Mammary epithelial cell (primary cell): ENCODE measurements around the gene KIF6.

Experiments
- EZH2 ChIP-seq: IDR thresholded peaks from 2 replicates; pipeline ENCODE4 v1.6.1; 2012; ENCODE audit warnings: low read length, inconsistent platforms, borderline replicate concordance
- TF ChIP-seq, protein P1 (sequence below), 2 donors: IDR thresholded peaks in 1 of 2; conservative IDR thresholded peaks in 1 of 2; 2 replicates each; pipeline ENCODE4 v1.5.1; 2011 to 2012; ENCODE audit warnings: inconsistent platforms in 2 of 2, low read length in 2 of 2, mild to moderate bottlenecking in 2 of 2, control low read depth in 1 of 2, low read depth in 1 of 2; ENCODE audit not compliant: insufficient read depth in 1 of 2; ENCODE audit errors: extremely low read depth in 1 of 2

DNA sequence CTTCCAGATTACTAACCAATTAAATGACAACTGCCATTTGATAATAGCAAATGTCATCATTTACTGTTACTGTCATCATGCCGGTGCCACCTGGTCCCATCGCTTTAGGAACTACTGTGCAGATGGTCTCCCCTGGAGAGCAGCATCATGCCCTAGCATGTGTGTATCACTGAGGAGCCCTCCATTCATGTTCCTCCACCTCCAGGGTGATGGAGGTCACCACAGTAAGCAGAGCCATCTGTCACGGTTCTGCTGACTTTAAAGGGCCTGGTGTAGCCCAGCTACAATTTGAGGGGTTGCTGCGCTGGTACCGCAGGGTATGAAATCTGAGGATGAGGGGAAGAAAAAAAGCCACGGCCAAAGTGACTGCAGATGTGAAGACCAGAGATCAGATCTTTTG lies 283.9 kb downstream of the KIF6 start:
- TF ChIP-seq, protein P1, sequence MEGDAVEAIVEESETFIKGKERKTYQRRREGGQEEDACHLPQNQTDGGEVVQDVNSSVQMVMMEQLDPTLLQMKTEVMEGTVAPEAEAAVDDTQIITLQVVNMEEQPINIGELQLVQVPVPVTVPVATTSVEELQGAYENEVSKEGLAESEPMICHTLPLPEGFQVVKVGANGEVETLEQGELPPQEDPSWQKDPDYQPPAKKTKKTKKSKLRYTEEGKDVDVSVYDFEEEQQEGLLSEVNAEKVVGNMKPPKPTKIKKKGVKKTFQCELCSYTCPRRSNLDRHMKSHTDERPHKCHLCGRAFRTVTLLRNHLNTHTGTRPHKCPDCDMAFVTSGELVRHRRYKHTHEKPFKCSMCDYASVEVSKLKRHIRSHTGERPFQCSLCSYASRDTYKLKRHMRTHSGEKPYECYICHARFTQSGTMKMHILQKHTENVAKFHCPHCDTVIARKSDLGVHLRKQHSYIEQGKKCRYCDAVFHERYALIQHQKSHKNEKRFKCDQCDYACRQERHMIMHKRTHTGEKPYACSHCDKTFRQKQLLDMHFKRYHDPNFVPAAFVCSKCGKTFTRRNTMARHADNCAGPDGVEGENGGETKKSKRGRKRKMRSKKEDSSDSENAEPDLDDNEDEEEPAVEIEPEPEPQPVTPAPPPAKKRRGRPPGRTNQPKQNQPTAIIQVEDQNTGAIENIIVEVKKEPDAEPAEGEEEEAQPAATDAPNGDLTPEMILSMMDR (conservative IDR thresholded peaks at IDR 0.05 in 1 of 2, IDR thresholded peaks at IDR 0.05 in 1 of 2; ENCODE audit: extremely low read depth in 1 of 2, insufficient read depth in 1 of 2, low read depth in 1 of 2, low read length in 2 of 2) = no peak
- no peak for TF ChIP-seq EZH2
